ENCODE measurements around the gene SYT5. TPM values are rescaled to one million over a fixed set of nuclear protein-coding genes. Genes with fewer than 3 reads are reported as not detected.

Gene SYT5
- total and polyA plus RNA-seq, 9 donors, result 0.08 to 2.3 (median 0.46) TPM; not detected in 5

- Histone ChIP-seq H3K4me1 (ENCODE audit: insufficient read depth) (no peaks in the 10 kb centered on the region), H3K27ac (no peak overlapping the region), H3K36me3 (no peaks in the 10 kb centered on the region), H3K27me3 (no peaks in the 10 kb centered on the region), H3K4me3 (no peak overlapping the region), H3K9me3 (no peaks in the 10 kb centered on the region)
- WGBS, 3 donors, result 77 to 83% (median 80%) methylated on average over 12 of the region's 12 CpGs
- intact Hi-C loops (cut with DNase I), result no loop called here
- TF ChIP-seq CTCF (IDR thresholded peaks at IDR 0.05), result no peak
- TF ChIP-seq POLR2A (IDR thresholded peaks at IDR 0.05), result no peak
- no peak for TF ChIP-seq EP300 (IDR thresholded peaks at IDR 0.05)
- DNase-seq, result no peak
These were observed 26.3 kb downstream of the SYT5 start for GRCh38 chr19:55153652-55154264.

- no peaks in the 10 kb centered on the region for H3K36me3 ChIP-seq
- H3K27me3 ChIP-seq, result no peaks in the 10 kb centered on the region
- no peaks in the 10 kb centered on the region for H3K4me1 ChIP-seq (ENCODE audit: insufficient read depth)
These were observed 28.1 kb downstream of the SYT5 start for GRCh38 chr19:55152017-55152416.

GRCh38 chr19:55149078-55150003 is 30.7 kb downstream of the SYT5 start, which contains the start of gene TNNT1:
TSS of gene TNNT1 (minus strand) at chr19:55149206. CDS start at chr19:55147157, 2,049 bp downstream.
- no peak within 1 kb of the TSS for H3K4me3 ChIP-seq
- no peaks in the 10 kb centered on the region for H3K9me3 ChIP-seq
- H3K36me3 ChIP-seq, result no peaks in the 10 kb centered on the region
- 4 to 8% (median 6%) methylated on average over 17 to 18 of the region's 18 CpGs for WGBS, 3 donors
- intact Hi-C loops (cut with DNase I), result loop anchor here in 3 of 4 donors (10.0 kb wide), 2 partner anchors 225 to 355 kb away; partner anchors contain the start of genes IL11 (in 1 of the 3) and TMEM190 (in 1 of the 3)
- no peak for DNase-seq
- H3K27ac ChIP-seq, result no peak within 1 kb of the TSS
- H3K27me3 ChIP-seq, result peaks cover 3% of the 10 kb centered on the region
- H3K4me1 ChIP-seq (ENCODE audit: insufficient read depth), result no peaks in the 10 kb centered on the region
- TF ChIP-seq EP300 (IDR thresholded peaks at IDR 0.05), result no peak
- no peak for TF ChIP-seq POLR2A (IDR thresholded peaks at IDR 0.05)
- TF ChIP-seq CTCF (IDR thresholded peaks at IDR 0.05), result no peak

More at GRCh38 chr19:55152017-55152416, 28.1 kb downstream of the SYT5 start:
- TF ChIP-seq POLR2A (IDR thresholded peaks at IDR 0.05) (no peak), EP300 (IDR thresholded peaks at IDR 0.05) (no peak), CTCF (IDR thresholded peaks at IDR 0.05) (no peak)
- no peak for DNase-seq
- no peaks in the 10 kb centered on the region for H3K9me3 ChIP-seq
- intact Hi-C loops (cut with DNase I), result no loop called here
- no peak overlapping the region for H3K27ac ChIP-seq
- H3K4me3 ChIP-seq, result no peak overlapping the region

- no peaks in the 10 kb centered on the region for H3K36me3 ChIP-seq
- no peak for DNase-seq
- no peak for TF ChIP-seq EP300 (IDR thresholded peaks at IDR 0.05)
- TF ChIP-seq CTCF (IDR thresholded peaks at IDR 0.05), result no peak
- TF ChIP-seq POLR2A (IDR thresholded peaks at IDR 0.05), result no peak
- H3K9me3 ChIP-seq, result no peaks in the 10 kb centered on the region
- peaks cover 3% of the 10 kb centered on the region for H3K27me3 ChIP-seq
- H3K4me3 ChIP-seq, result no peak overlapping the region
- no peaks in the 10 kb centered on the region for H3K4me1 ChIP-seq (ENCODE audit: insufficient read depth)
- WGBS, 3 donors, result 10 to 18% (median 12%) methylated on average over 7 to 9 of the region's 9 CpGs
- intact Hi-C loops (cut with DNase I), result loop anchor here in 3 of 4 donors (10.0 kb wide), 2 partner anchors 227 to 357 kb away; partner anchors contain the start of genes IL11 (in 1 of the 3) and TMEM190 (in 1 of the 3)
- H3K27ac ChIP-seq, result no peak overlapping the region
These were observed 32.4 kb downstream of the SYT5 start for GRCh38 chr19:55147545-55148251.
